Measurements from ENCODE around the gene BACH2. TPM values are rescaled to one million over a fixed set of nuclear protein-coding genes. Genes with fewer than 3 reads are reported as not detected.
"Not testable (repeated sequence)": the region's sequence is repeated elsewhere in the genome, so short reads cannot be mapped to it uniquely, and the experiment has no call there.

The BACH2 gene
- total and polyA plus RNA-seq, 2 experiments from 2014 or later: 5.4 to 5.6 TPM

- Histone ChIP-seq H3K27me3 (no peaks in the 10 kb centered on the region), H3K4me1 (ENCODE audit: low read depth) (no peaks in the 10 kb centered on the region), H3K36me3 (no peaks in the 10 kb centered on the region), H3K4me3 (no peak overlapping the region), H3K9me3 (ENCODE audit: low read depth) (no peaks in the 10 kb centered on the region), H3K27ac (no peak overlapping the region)
- TF ChIP-seq CTCF (IDR thresholded peaks at IDR 0.05; ENCODE audit: low read depth, low read length): no peak
- DNase-seq (ENCODE audit: low read depth in 1 of 2, low spot score in 1 of 2): no peak
Measured at GRCh38 chr6:90118581-90118980, 178.1 kb downstream of the BACH2 start.

DNA sequence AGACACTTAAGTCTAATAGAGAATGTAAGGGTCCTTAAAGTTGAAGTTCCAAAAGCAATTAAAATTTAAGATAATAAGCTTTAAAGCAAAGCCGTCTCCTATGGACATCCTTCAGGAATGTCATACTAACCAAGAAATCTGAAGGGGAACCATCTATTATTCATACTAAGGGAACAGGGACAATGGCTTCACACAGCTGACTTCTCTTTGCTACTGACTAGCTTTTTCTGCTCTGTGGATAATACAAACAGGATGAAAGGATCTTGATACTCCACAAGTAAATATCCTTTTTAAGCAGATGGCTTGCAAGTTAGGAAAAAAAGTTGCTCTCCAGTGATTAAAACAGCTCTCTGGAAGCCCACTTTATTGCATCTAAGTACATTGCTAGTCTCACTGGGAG is 178.6 kb downstream of the BACH2 start:
- no peak overlapping the region for H3K4me3 ChIP-seq
- no peak overlapping the region for H3K27ac ChIP-seq
- H3K36me3 ChIP-seq: no peaks in the 10 kb centered on the region
- DNase-seq (ENCODE audit: low read depth in 1 of 2, low spot score in 1 of 2): no peak
- no peaks in the 10 kb centered on the region for H3K27me3 ChIP-seq
- no peaks in the 10 kb centered on the region for H3K4me1 ChIP-seq (ENCODE audit: low read depth)
- TF ChIP-seq CTCF (IDR thresholded peaks at IDR 0.05; ENCODE audit: low read depth, low read length): no peak
- no peaks in the 10 kb centered on the region for H3K9me3 ChIP-seq (ENCODE audit: low read depth)

- not testable (repeated sequence) for H3K4me3 ChIP-seq; H3K27ac ChIP-seq; H3K9me3 ChIP-seq (ENCODE audit: low read depth); DNase-seq (ENCODE audit: low read depth in 1 of 2, low spot score in 1 of 2); H3K36me3 ChIP-seq; H3K4me1 ChIP-seq (ENCODE audit: low read depth); H3K27me3 ChIP-seq
Measured at GRCh38 chr6:90116126-90116525, 180.5 kb downstream of the BACH2 start.

DNA sequence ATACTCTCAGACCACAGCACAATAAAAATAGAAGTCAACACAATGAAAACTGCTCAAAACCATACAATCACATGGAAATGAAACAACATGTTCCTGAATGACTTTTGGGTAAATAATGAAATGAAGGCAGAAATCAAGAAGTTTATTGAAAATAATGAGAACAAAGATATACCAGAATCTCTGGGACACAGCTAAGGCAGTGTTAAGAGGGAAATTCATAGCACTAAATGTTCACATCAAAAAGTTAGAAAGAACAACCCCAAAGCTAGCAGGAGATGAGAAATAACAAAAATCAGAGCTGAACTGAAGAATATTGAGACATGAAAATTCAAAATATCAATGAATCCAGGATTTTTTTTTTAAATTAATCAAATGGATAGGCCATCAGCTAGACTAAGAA is 183.3 kb downstream of the BACH2 start:
- H3K27me3 ChIP-seq: no peaks in the 10 kb centered on the region
- no peak for TF ChIP-seq CTCF (IDR thresholded peaks at IDR 0.05; ENCODE audit: low read depth, low read length)
- no peaks in the 10 kb centered on the region for H3K36me3 ChIP-seq
- no peaks in the 10 kb centered on the region for H3K4me1 ChIP-seq (ENCODE audit: low read depth)
- no peak for DNase-seq (ENCODE audit: low read depth in 1 of 2, low spot score in 1 of 2)
- no peak overlapping the region for H3K27ac ChIP-seq
- no peaks in the 10 kb centered on the region for H3K9me3 ChIP-seq (ENCODE audit: low read depth)
- no peak overlapping the region for H3K4me3 ChIP-seq

DNA sequence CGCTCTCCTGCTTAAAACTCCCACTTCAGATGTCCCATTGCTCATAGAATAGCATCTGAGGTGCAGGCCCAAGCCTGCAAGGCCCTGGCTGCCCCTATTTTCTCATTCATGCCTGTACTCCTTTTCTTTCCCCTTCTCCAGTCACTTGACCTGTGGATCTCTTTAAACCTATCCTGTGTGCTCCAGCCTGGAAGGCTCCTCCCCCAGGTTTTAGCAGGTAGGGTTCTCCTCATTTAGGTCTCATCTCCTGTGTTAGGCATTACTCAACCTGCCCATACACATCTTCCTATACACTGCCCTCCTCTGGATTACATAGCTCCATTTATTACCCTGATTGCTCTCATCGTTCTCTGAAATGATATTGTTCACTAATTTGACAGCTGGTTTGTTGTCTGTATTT is 185.3 kb downstream of the BACH2 start:
- Histone ChIP-seq H3K36me3 (no peaks in the 10 kb centered on the region), H3K27ac (no peak overlapping the region), H3K4me3 (no peak overlapping the region), H3K4me1 (ENCODE audit: low read depth) (no peaks in the 10 kb centered on the region), H3K9me3 (ENCODE audit: low read depth) (no peaks in the 10 kb centered on the region), H3K27me3 (no peaks in the 10 kb centered on the region)
- TF ChIP-seq CTCF (IDR thresholded peaks at IDR 0.05; ENCODE audit: low read depth, low read length): no peak
- DNase-seq (ENCODE audit: low read depth in 1 of 2, low spot score in 1 of 2): no peak

- Histone ChIP-seq H3K27ac (no peak overlapping the region), H3K4me3 (no peak overlapping the region), H3K9me3 (ENCODE audit: low read depth) (no peaks in the 10 kb centered on the region), H3K27me3 (no peaks in the 10 kb centered on the region), H3K36me3 (no peaks in the 10 kb centered on the region), H3K4me1 (ENCODE audit: low read depth) (no peaks in the 10 kb centered on the region)
- no peak for DNase-seq (ENCODE audit: low read depth in 1 of 2, low spot score in 1 of 2)
- TF ChIP-seq CTCF (IDR thresholded peaks at IDR 0.05; ENCODE audit: low read depth, low read length): no peak
Measured at GRCh38 chr6:90110971-90111370, 185.7 kb downstream of the BACH2 start.
